CD4-positive, alpha-beta T cell treated with Interleukin-4 for 1 hour (primary cell): ENCODE results near the gene SPTBN1.
"Not testable (repeated sequence)": the region's sequence is repeated elsewhere in the genome, so short reads cannot be mapped to it uniquely, and the experiment has no call there.

Experiments
- DNase-seq, 2 donors: peaks; one replicate each; pipeline ENCODE4 v3.0.0-alpha.2; 2020 to 2022

SPTBN1 gene

GRCh38 chr2:54471221-54471711 is 15.1 kb downstream of the SPTBN1 start:
- no peak for DNase-seq

- DNase-seq: no peak
Observed at GRCh38 chr2:54473851-54474250, 17.7 kb downstream of the SPTBN1 start.

- DNase-seq: no peak
Observed at GRCh38 chr2:54475285-54475684, 19.2 kb downstream of the SPTBN1 start.

- no peak for DNase-seq
Observed at GRCh38 chr2:54475919-54476318, 19.8 kb downstream of the SPTBN1 start.

GRCh38 chr2:54476852-54477251 is 20.7 kb downstream of the SPTBN1 start:
- DNase-seq: no peak

- DNase-seq: no peak
Observed at GRCh38 chr2:54477896-54478295, 21.8 kb downstream of the SPTBN1 start.

- no peak for DNase-seq
Observed at GRCh38 chr2:54478899-54479298, 22.8 kb downstream of the SPTBN1 start.

GRCh38 chr2:54479424-54479823 is 23.3 kb downstream of the SPTBN1 start:
- no peak for DNase-seq

- DNase-seq: no peak
Observed at GRCh38 chr2:54480025-54480424, 23.9 kb downstream of the SPTBN1 start.

- no peak for DNase-seq
Observed at GRCh38 chr2:54481686-54482085, 25.6 kb downstream of the SPTBN1 start.

GRCh38 chr2:54482715-54483114 is 26.6 kb downstream of the SPTBN1 start:
- no peak for DNase-seq

GRCh38 chr2:54483426-54483825 is 27.3 kb downstream of the SPTBN1 start:
- no peak for DNase-seq

- DNase-seq: not testable (repeated sequence)
Observed at GRCh38 chr2:54485756-54486155, 29.6 kb downstream of the SPTBN1 start.

GRCh38 chr2:54486766-54487165 is 30.6 kb downstream of the SPTBN1 start:
- no peak for DNase-seq

- no peak for DNase-seq
Observed at GRCh38 chr2:54490863-54491262, 34.7 kb downstream of the SPTBN1 start.

GRCh38 chr2:54492335-54492734 is 36.2 kb downstream of the SPTBN1 start:
- no peak for DNase-seq

- DNase-seq: no peak
Observed at GRCh38 chr2:54494087-54494486, 38.0 kb downstream of the SPTBN1 start.

- DNase-seq: no peak
Observed at GRCh38 chr2:54496920-54497319, 40.8 kb downstream of the SPTBN1 start.

- DNase-seq: no peak
Observed at GRCh38 chr2:54497763-54498680, 41.9 kb downstream of the SPTBN1 start.

- no peak for DNase-seq
Observed at GRCh38 chr2:54499661-54500060, 43.5 kb downstream of the SPTBN1 start.

- DNase-seq: no peak
Observed at GRCh38 chr2:54500404-54501205, 44.5 kb downstream of the SPTBN1 start.

GRCh38 chr2:54502731-54503130 is 46.6 kb downstream of the SPTBN1 start:
- DNase-seq: no peak

GRCh38 chr2:54503192-54503591 is 47.1 kb downstream of the SPTBN1 start:
- peak; percentile 25 to 28 for DNase-seq

GRCh38 chr2:54503828-54504227 is 47.7 kb downstream of the SPTBN1 start:
- no peak for DNase-seq
